Stimulated activated CD4-positive, alpha-beta T cell treated with anti-CD3 and anti-CD28 coated beads, Interleukin-1b, Interleukin-23, amount 100 ng/mL, for 1 hour (primary cell): ENCODE measurements around the gene PRR11.
A peak's percentile ranks its signal among the peaks of the same experiment; 100 is the strongest.
"Not testable (repeated sequence)": the region's sequence is repeated elsewhere in the genome, so short reads cannot be mapped to it uniquely, and the experiment has no call there.

ENCODE experiments used
- DNase-seq, 2 donors: peaks; one replicate each; pipeline ENCODE4 v3.0.0-alpha.2; 2020; ENCODE audit warnings: low read depth in 2 of 2

PRR11 gene

GRCh38 chr17:59219370-59219769 is 63.8 kb downstream of the PRR11 start:
- no peak for DNase-seq

- no peak for DNase-seq
Observed at GRCh38 chr17:59219992-59220327, 64.4 kb downstream of the PRR11 start.

GRCh38 chr17:59220328-59221158 is 65.0 kb downstream of the PRR11 start, which contains the start of gene GDPD1:
TSS of gene GDPD1 (plus strand) at chr17:59220511. CDS start at chr17:59220610, 99 bp downstream.
- peak; percentile 94 to 97 for DNase-seq

GRCh38 chr17:59221159-59221847 is 65.8 kb downstream of the PRR11 start:
- no peak for DNase-seq

- no peak for DNase-seq
Observed at GRCh38 chr17:59223813-59224212, 68.3 kb downstream of the PRR11 start.

GRCh38 chr17:59228588-59228987 is 73.0 kb downstream of the PRR11 start:
- not testable (repeated sequence) for DNase-seq

GRCh38 chr17:59230764-59231163 is 75.2 kb downstream of the PRR11 start:
- DNase-seq, result no peak

- DNase-seq, result no peak
Observed at GRCh38 chr17:59234631-59235030, 79.1 kb downstream of the PRR11 start.

- no peak for DNase-seq
Observed at GRCh38 chr17:59238906-59239305, 83.4 kb downstream of the PRR11 start.

- DNase-seq, result no peak
Observed at GRCh38 chr17:59244081-59244480, 88.5 kb downstream of the PRR11 start.
